GM12878 (cell line): Measurements from ENCODE around the gene CENPC. TPM values are rescaled to one million over a fixed set of nuclear protein-coding genes. Genes with fewer than 3 reads are reported as not detected.
A peak's percentile ranks its signal among the peaks of the same experiment; 100 is the strongest.

ENCODE experiments used
- ATAC-seq: fragments of 200-7000 bp; cut with Tn5 transposase; 3 replicates; pipeline ENCODE4 v1.9.1; 2020; ENCODE audit warnings: mild to moderate bottlenecking, moderate library complexity
- BruUV-seq: library from RNA; stranded (reverse); fragments of 400-500 nt; replicated peaks from 2 replicates; lab custom pipeline; 2021; lab: Mats Ljungman, UMichigan
- CTCF ChIA-PET: fragments of 300-600 bp; sonication (Branson Sonifier 250); formaldehyde crosslinking; extraction: SDS; loops from one replicate; lab custom pipeline; 2021; ENCODE audit warnings: inconsistent platforms; lab: Yijun Ruan, JAX
- POLR2A ChIA-PET: fragments of 350-600 bp; formaldehyde crosslinking; extraction: SDS; loops from one replicate; lab custom pipeline; 2021; ENCODE audit warnings: inconsistent platforms; lab: Charles Lee
- RAD21 ChIA-PET: fragments of 300-600 bp; sonication (Branson Sonifier 250); formaldehyde crosslinking; loops from one replicate; lab custom pipeline; 2023; ENCODE audit warnings: antibody characterized with exemption; ENCODE audit not compliant: unreplicated experiment; lab: Charles Lee
- SMC1A ChIA-PET: fragments of 300-600 bp; sonication (Branson Sonifier 250); formaldehyde crosslinking; loops from one replicate; lab custom pipeline; 2023; ENCODE audit not compliant: unreplicated experiment, uncharacterized antibody; lab: Charles Lee
- DNase-seq: peaks from one replicate; pipeline ENCODE4 v3.0.0-alpha.2; 2011; ENCODE audit warnings: low read depth, low spot score
- FAIRE-seq: peaks from 3 replicates; lab custom pipeline; 2011; peaks lifted over from hg19 to GRCh38; lab: Jason Lieb, UNC
- H2AFZ ChIP-seq: 2 replicates; pipeline ENCODE4 v1.6.0; 2011; ENCODE audit warnings: low read depth, low read length, control low read depth; ENCODE audit not compliant: control insufficient read depth
- H3K27ac ChIP-seq: 2 replicates; pipeline ENCODE4 v1.5.1; 2011; ENCODE audit warnings: control low read depth; ENCODE audit not compliant: control insufficient read depth, insufficient read depth
- H3K27me3 ChIP-seq, 2 experiments: replicated peaks in 1 of 2; 2 replicates each; pipeline versions ENCODE4 v1.6.0 to v1.6.1; 2011; ENCODE audit warnings: low read length in 1 of 2; ENCODE audit not compliant: control insufficient read depth in 2 of 2, insufficient read depth in 2 of 2
- H3K36me3 ChIP-seq, 2 experiments: 2 replicates each; pipeline ENCODE4 v1.5.1; 2011; ENCODE audit warnings: low read length in 1 of 2; ENCODE audit not compliant: control insufficient read depth in 2 of 2, insufficient read depth in 2 of 2
- H3K4me1 ChIP-seq: 2 replicates; pipeline ENCODE4 v1.6.1; 2011; ENCODE audit warnings: mild to moderate bottlenecking, low read length, moderate library complexity, mixed read lengths; ENCODE audit not compliant: control insufficient read depth, insufficient read depth
- H3K4me2 ChIP-seq: 2 replicates; pipeline ENCODE4 v1.6.0; 2011; ENCODE audit warnings: control low read depth; ENCODE audit not compliant: control insufficient read depth, insufficient read depth
- H3K4me3 ChIP-seq: fragments of 200-600 bp; sonication (generic); 2 replicates; pipeline ENCODE4 v1.5.1; 2016
- H3K79me2 ChIP-seq: 2 replicates; pipeline ENCODE4 v1.6.0; 2011; ENCODE audit warnings: low read length; ENCODE audit not compliant: control insufficient read depth, insufficient read depth
- H3K9ac ChIP-seq: 2 replicates; pipeline ENCODE4 v1.8.0; 2011; ENCODE audit warnings: low read length, control low read depth, mixed read lengths; ENCODE audit not compliant: control insufficient read depth, insufficient read depth
- H3K9me3 ChIP-seq: replicated peaks from 3 replicates; pipeline ENCODE4 v1.5.1; 2011; ENCODE audit warnings: mild to moderate bottlenecking, low read length; ENCODE audit not compliant: control insufficient read depth, insufficient read depth
- H4K20me1 ChIP-seq: 2 replicates; pipeline ENCODE4 v1.6.0; 2011; ENCODE audit not compliant: control insufficient read depth, insufficient read depth
- CEBPB ChIP-seq, 2 experiments: fragments of 150-350 bp in 1 of 2; IDR thresholded peaks; 2 replicates each; pipeline ENCODE4 v1.6.1; 2012 to 2014; ENCODE audit warnings: low read depth in 2 of 2, low read length in 2 of 2, borderline replicate concordance in 1 of 2, inconsistent platforms in 1 of 2
- CUX1 ChIP-seq: IDR thresholded peaks from 2 replicates; pipeline ENCODE4 v1.6.1; 2012; ENCODE audit warnings: improper control_type of control experiment, low read depth, low read length; ENCODE audit not compliant: insufficient replicate concordance
- GABPA ChIP-seq: IDR thresholded peaks from 2 replicates; pipeline ENCODE4 v1.6.1; 2014; ENCODE audit warnings: antibody characterized with exemption, low read depth, mild to moderate bottlenecking, inconsistent platforms
- HDGF ChIP-seq: fragments of 450-650 bp; IDR thresholded peaks from 2 replicates; pipeline ENCODE4 v1.6.1; 2016; ENCODE audit warnings: antibody characterized with exemption
- IRF4 ChIP-seq: IDR thresholded peaks from 2 replicates; pipeline ENCODE4 v1.6.1; 2011; ENCODE audit warnings: low read depth, low read length
- JUNB ChIP-seq: IDR thresholded peaks from 2 replicates; pipeline ENCODE4 v1.6.1; 2016; ENCODE audit warnings: antibody characterized with exemption, mild to moderate bottlenecking
- MTA3 ChIP-seq: IDR thresholded peaks from 2 replicates; pipeline ENCODE4 v1.6.1; 2012; ENCODE audit warnings: low read length, inconsistent platforms, borderline replicate concordance
- NRF1 ChIP-seq: conservative IDR thresholded peaks from 2 replicates; pipeline ENCODE4 v1.6.1; 2011; ENCODE audit warnings: mild to moderate bottlenecking, low read depth, low read length, improper control_type of control experiment
- PKNOX1 ChIP-seq: fragments of 450-650 bp; IDR thresholded peaks from 2 replicates; pipeline ENCODE4 v1.6.1; 2016; ENCODE audit warnings: mild to moderate bottlenecking
- REST ChIP-seq: IDR thresholded peaks from 2 replicates; pipeline ENCODE4 v1.6.1; 2012; ENCODE audit warnings: mild to moderate bottlenecking, low read depth, low read length
- SREBF2 ChIP-seq: IDR thresholded peaks from 2 replicates; pipeline ENCODE4 v1.6.1; 2012; ENCODE audit warnings: mild to moderate bottlenecking, low read length
- TCF12 ChIP-seq: IDR thresholded peaks from 2 replicates; pipeline ENCODE4 v1.6.1; 2011; ENCODE audit warnings: low read depth, mild to moderate bottlenecking, low read length
- ZNF207 ChIP-seq: fragments of 450-650 bp; IDR thresholded peaks from 2 replicates; pipeline ENCODE4 v1.6.1; 2014; ENCODE audit warnings: antibody characterized with exemption, mild to moderate bottlenecking, borderline replicate concordance
- ZNF217 ChIP-seq: fragments of 450-650 bp; IDR thresholded peaks from 2 replicates; pipeline ENCODE4 v1.6.1; 2017; ENCODE audit warnings: antibody characterized with exemption, mild to moderate bottlenecking
- ZNF384 ChIP-seq: IDR thresholded peaks from 2 replicates; pipeline ENCODE4 v1.6.1; 2012; ENCODE audit warnings: low read depth, mild to moderate bottlenecking, low read length, improper control_type of control experiment, borderline replicate concordance
- WGBS: methylation state at CpG from one replicate; pipeline ENCODE4 v1.1.6; 2016; ENCODE audit warnings: low lambda C conversion rate; ENCODE audit not compliant: insufficient replicate concordance, insufficient coverage; ENCODE audit errors: missing lambda C conversion rate; 5-methylcytosine and 5-hydroxymethylcytosine counted together
- in situ Hi-C: fragments of 300-500 bp; cut with MboI; formaldehyde crosslinking; loops from 9 replicates; pipeline ENCODE4 v1.14.3; 2018; ENCODE audit warnings: mixed read lengths
- intact Hi-C: fragments of 100-400 bp; cut with micrococcal nuclease; formaldehyde crosslinking; loops from one replicate; pipeline ENCODE4 v1.14.2; 2022; ENCODE audit not compliant: unreplicated experiment
- polyA plus RNA-seq, 11 experiments: library from polyadenylated mRNA; depleted of rRNA in 4 of 11; unstranded in 6 of 11; stranded (reverse) in 5 of 11; fragments of >200 nt; fragmentation: Nextera tagmentation in 4 of 11; fragmentation: Illumina TruSeq in 1 of 11; extraction: Ambion mirVana in 4 of 11; extraction: Trizol in 1 of 11; gene quantifications; 1 replicate in 1 of 11; 2 replicates in 10 of 11; pipeline versions ENCODE4 v1.2.1 to v1.2.3, GENCODE V29; 2011 to 2016; ENCODE audit warnings: inconsistent platforms in 2 of 11, missing spikeins in 2 of 11, low read depth in 1 of 11
- total RNA-seq, 4 experiments: library from RNA; depleted of rRNA in 3 of 4; stranded (reverse); fragments of >200 nt in 3 of 4; fragmentation: Illumina TruSeq in 1 of 4; extraction: Trizol in 1 of 4; gene quantifications; 2 replicates each; pipeline versions ENCODE4 v1.2.1 to v1.2.3, GENCODE V29; 2013 to 2021

Gene CENPC
- total and polyA plus RNA-seq, 10 of the 15 experiments (the other 5 are each of a cell fraction or from before 2014, with no cell fraction given) = 13.1 to 34.9 (median 20.3) TPM

GRCh38 chr4:67580577-67580976 lies 35.3 kb upstream of the CENPC start:
- BruUV-seq = no TSS peak
- Histone ChIP-seq H3K27ac (peak overlapping the region; percentile 8), H2AFZ (peak overlapping the region; percentile 58), H3K9ac (no peak overlapping the region), H3K4me2 (peak overlapping the region; percentile 45; the same call in 1 of the 2 replicates), H3K9me3 (no peaks in the 10 kb centered on the region; the same call in 2 of the 3 replicates), H3K79me2 (no peaks in the 10 kb centered on the region), H3K36me3 (no peaks in the 10 kb centered on the region), H3K4me1 (peaks cover 24% of the 10 kb centered on the region), H3K4me3 (peak overlapping the region; percentile 40), H4K20me1 (no peaks in the 10 kb centered on the region), H3K27me3 (no peaks in the 10 kb centered on the region)
- in situ Hi-C loops (no loop called here), intact Hi-C loops (loop anchor here (2.0 kb wide), 1 partner anchor 32 kb away; no protein-coding TSS in a partner anchor)
- POLR2A ChIA-PET = interaction anchor here (0.6 to 1.3 kb wide), 4 partner anchors 13 to 30 kb away, joined by 3 to 5 read pairs (median 3); no protein-coding TSS in a partner anchor
- 18% methylated on average over 3 of the region's 3 CpGs for WGBS
- RAD21 ChIA-PET = interaction anchor here (0.7 to 1.4 kb wide), 4 partner anchors 9 to 120 kb away, joined by 3 to 4 read pairs (median 4); partner anchors contain the start of gene UBA6
- CTCF ChIA-PET = interaction anchor here (0.8 to 2.6 kb wide), 3 partner anchors 11 to 46 kb away, joined by 3 to 10 read pairs (median 4); no protein-coding TSS in a partner anchor
- FAIRE-seq (no peak), DNase-seq (no peak), ATAC-seq (peak; percentile 49)
- SMC1A ChIA-PET = interaction anchor here (0.6 to 3.3 kb wide), 10 partner anchors 9 to 766 kb away, joined by 3 to 18 read pairs (median 4); partner anchors contain the start of gene CENPC
- TF ChIP-seq IRF4 (no peak), HDGF (no peak), REST (no peak), CUX1 (no peak), NRF1 (no peak), SREBF2 (no peak), ZNF217 (no peak), CEBPB (IDR thresholded peaks at IDR 0.05; ENCODE audit: borderline replicate concordance in 1 of 2, low read depth in 2 of 2, low read length in 2 of 2) (0 out of 4 replicates have a peak, but pooled peaks of 1 of the 2 experiments have one; percentile 40), ZNF207 (no peak), ZNF384 (no peak), JUNB (peak; percentile 48), PKNOX1 (no peak), MTA3 (no peak), TCF12 (no peak), GABPA (no peak)
